HepG2 (cell line): ENCODE measurements around the gene P2RY8. TPM values are rescaled to one million over a fixed set of nuclear protein-coding genes. Genes with fewer than 3 reads are reported as not detected.
"Not testable (repeated sequence)": the region's sequence is repeated elsewhere in the genome, so short reads cannot be mapped to it uniquely, and the experiment has no call there.

Source experiments
- ATAC-seq: fragments of 200-7000 bp; cut with Tn5 transposase; 3 replicates; pipeline ENCODE4 v1.9.1; 2020; ENCODE audit warnings: mild to moderate bottlenecking, moderate library complexity
- BruUV-seq: library from RNA; stranded (reverse); fragments of 400-500 nt; replicated peaks from 2 replicates; lab custom pipeline; 2021; lab: Mats Ljungman, UMichigan
- CTCF ChIA-PET: fragments of 300-600 bp; formaldehyde crosslinking; extraction: SDS; loops from one replicate; lab custom pipeline; 2021; ENCODE audit warnings: low total read pairs, inconsistent platforms, low intra/inter-chr PET ratio; lab: Yijun Ruan, JAX
- POLR2A ChIA-PET: fragments of 350-600 bp; sonication (Branson Sonifier 250); formaldehyde crosslinking; loops from one replicate; lab custom pipeline; 2020; ENCODE audit warnings: antibody characterized with exemption, inconsistent platforms; lab: Yijun Ruan, JAX
- DNase-seq: peaks from one replicate; pipeline ENCODE4 v3.0.0-alpha.2; 2015; ENCODE audit warnings: low spot score
- FAIRE-seq: peaks from 3 replicates; lab custom pipeline; 2011; peaks lifted over from hg19 to GRCh38; lab: Jason Lieb, UNC
- H2AFZ ChIP-seq: one replicate; pipeline ENCODE4 v1.6.1; 2011; ENCODE audit warnings: low read length, inconsistent platforms
- H3K27ac ChIP-seq: fragments of 300-600 bp; 3 replicates; pipeline ENCODE4 v1.8.0; 2011; ENCODE audit warnings: mixed run types, mild to moderate bottlenecking, mixed read lengths, low read length, inconsistent platforms; ENCODE audit not compliant: insufficient read depth; ENCODE audit errors: extremely low read length
- H3K27me3 ChIP-seq, 2 experiments: fragments of 200-600 bp in 1 of 2; 2 replicates in 1 of 2; 3 replicates in 1 of 2; pipeline versions ENCODE4 v1.6.0 to v1.8.0; 2011; ENCODE audit warnings: low read length in 2 of 2, mild to moderate bottlenecking in 2 of 2, moderate library complexity in 2 of 2, inconsistent platforms in 1 of 2; ENCODE audit not compliant: insufficient read depth in 2 of 2, control insufficient read depth in 1 of 2
- H3K36me3 ChIP-seq, 2 experiments: fragments of 200-600 bp in 1 of 2; replicated peaks in 1 of 2; 2 replicates in 1 of 2; 3 replicates in 1 of 2; pipeline versions ENCODE4 v1.5.1 to v1.8.0; 2011; ENCODE audit warnings: low read length in 2 of 2, inconsistent platforms in 1 of 2; ENCODE audit not compliant: insufficient read depth in 2 of 2, control insufficient read depth in 1 of 2
- H3K4me1 ChIP-seq: 2 replicates; pipeline ENCODE4 v1.5.1; 2012; ENCODE audit warnings: low read length, inconsistent platforms; ENCODE audit not compliant: insufficient read depth
- H3K4me2 ChIP-seq: 2 replicates; pipeline ENCODE4 v1.6.0; 2011; ENCODE audit warnings: low read depth, low read length, inconsistent platforms
- H3K4me3 ChIP-seq, 3 experiments: fragments of 200-600 bp in 1 of 3; sonication (generic), shearing (Covaris generic) in 1 of 3; replicated peaks in 1 of 3; 2 replicates each; pipeline ENCODE4 v1.5.1; 2011 to 2016; ENCODE audit warnings: low read length in 3 of 3, inconsistent platforms in 2 of 3, low read depth in 2 of 3, mild to moderate bottlenecking in 2 of 3, control low read depth in 1 of 3, mixed read lengths in 1 of 3; ENCODE audit not compliant: insufficient read depth in 1 of 3
- H3K79me2 ChIP-seq: one replicate; pipeline ENCODE4 v1.6.1; 2011; ENCODE audit warnings: low read length, inconsistent platforms; ENCODE audit not compliant: insufficient read depth
- H3K9ac ChIP-seq: 2 replicates; pipeline ENCODE4 v1.6.0; 2011; ENCODE audit warnings: mild to moderate bottlenecking, low read depth, low read length, inconsistent platforms; ENCODE audit not compliant: insufficient read depth
- H3K9me3 ChIP-seq: 2 replicates; pipeline ENCODE4 v1.5.1; 2012; ENCODE audit warnings: mild to moderate bottlenecking, low read length
- H4K20me1 ChIP-seq: 2 replicates; pipeline ENCODE4 v1.6.0; 2011; ENCODE audit warnings: inconsistent platforms, mild to moderate bottlenecking, low read length, moderate library complexity; ENCODE audit not compliant: insufficient read depth
- IKZF4 ChIP-seq: sonication (generic); formaldehyde crosslinking; IDR thresholded peaks from 2 replicates; pipeline ENCODE4 v1.5.1; 2020; ENCODE audit warnings: borderline replicate concordance, mild to moderate bottlenecking, low read depth, missing genetic modification reagents; ENCODE audit errors: not compliant biosample characterization
- PRMT3 ChIP-seq: sonication (generic); formaldehyde crosslinking; IDR thresholded peaks from 2 replicates; pipeline ENCODE4 v1.8.1; 2022; ENCODE audit warnings: low read depth, mild to moderate bottlenecking, moderate library complexity, missing genetic modification reagents, borderline replicate concordance
- RFXAP ChIP-seq: sonication (generic); formaldehyde crosslinking; IDR thresholded peaks from 2 replicates; pipeline ENCODE4 v1.4.0; 2020; ENCODE audit warnings: missing genetic modification reagents, borderline replicate concordance
- SMAD9 ChIP-seq: sonication (generic); formaldehyde crosslinking; IDR thresholded peaks from 2 replicates; pipeline ENCODE4 v1.5.1; 2020; ENCODE audit warnings: mild to moderate bottlenecking, missing genetic modification reagents
- WGBS: methylation state at CpG from one replicate; pipeline ENCODE4 v1.1.6; 2017; ENCODE audit warnings: low lambda C conversion rate; 5-methylcytosine and 5-hydroxymethylcytosine counted together
- in situ Hi-C: cut with HindIII; loops from 2 replicates; pipeline ENCODE4 v1.10.0; 2017; ENCODE audit warnings: low pct_unique_long_range_greater_than_20kb; ENCODE audit not compliant: extremely low pct_ligation_motif_present
- intact Hi-C: fragments of 100-400 bp; cut with micrococcal nuclease; formaldehyde crosslinking; loops from one replicate; pipeline ENCODE4 v1.10.0; 2022; ENCODE audit not compliant: unreplicated experiment
- polyA plus RNA-seq, 8 experiments: library from polyadenylated mRNA; depleted of rRNA in 3 of 8; stranded (reverse) in 7 of 8; unstranded in 1 of 8; fragments of >200 nt; fragmentation: Illumina TruSeq in 4 of 8; extraction: Trizol in 4 of 8; gene quantifications; 2 replicates each; pipeline versions ENCODE4 v1.2.1 to v1.2.3, GENCODE V29; 2011 to 2016; ENCODE audit warnings: low read depth in 4 of 8, missing spikeins in 1 of 8, mixed read lengths in 1 of 8; ENCODE audit not compliant: insufficient read depth in 1 of 8
- total RNA-seq, 5 experiments: library from RNA; depleted of rRNA; stranded (reverse); fragments of >200 nt; fragmentation: Illumina TruSeq; extraction: Trizol; gene quantifications; 2 replicates each; pipeline ENCODE4 v1.2.3, GENCODE V29; 2016; ENCODE audit warnings: low read depth in 1 of 5
- TF ChIP-seq, protein P1 (sequence below): sonication (generic); formaldehyde crosslinking; IDR thresholded peaks from one replicate; pipeline ENCODE4 v1.5.1; 2020; ENCODE audit warnings: mild to moderate bottlenecking, missing genetic modification reagents; ENCODE audit errors: not compliant biosample characterization

Gene P2RY8
- total and polyA plus RNA-seq, 2 of the 13 experiments (the other 11 are each of a cell fraction or from before 2014, with no cell fraction given): 1.0 to 1.3 TPM

GRCh38 chrX:1577845-1578244 lies 40.9 kb upstream of the P2RY8 start (continued):
- TF ChIP-seq, protein P1, sequence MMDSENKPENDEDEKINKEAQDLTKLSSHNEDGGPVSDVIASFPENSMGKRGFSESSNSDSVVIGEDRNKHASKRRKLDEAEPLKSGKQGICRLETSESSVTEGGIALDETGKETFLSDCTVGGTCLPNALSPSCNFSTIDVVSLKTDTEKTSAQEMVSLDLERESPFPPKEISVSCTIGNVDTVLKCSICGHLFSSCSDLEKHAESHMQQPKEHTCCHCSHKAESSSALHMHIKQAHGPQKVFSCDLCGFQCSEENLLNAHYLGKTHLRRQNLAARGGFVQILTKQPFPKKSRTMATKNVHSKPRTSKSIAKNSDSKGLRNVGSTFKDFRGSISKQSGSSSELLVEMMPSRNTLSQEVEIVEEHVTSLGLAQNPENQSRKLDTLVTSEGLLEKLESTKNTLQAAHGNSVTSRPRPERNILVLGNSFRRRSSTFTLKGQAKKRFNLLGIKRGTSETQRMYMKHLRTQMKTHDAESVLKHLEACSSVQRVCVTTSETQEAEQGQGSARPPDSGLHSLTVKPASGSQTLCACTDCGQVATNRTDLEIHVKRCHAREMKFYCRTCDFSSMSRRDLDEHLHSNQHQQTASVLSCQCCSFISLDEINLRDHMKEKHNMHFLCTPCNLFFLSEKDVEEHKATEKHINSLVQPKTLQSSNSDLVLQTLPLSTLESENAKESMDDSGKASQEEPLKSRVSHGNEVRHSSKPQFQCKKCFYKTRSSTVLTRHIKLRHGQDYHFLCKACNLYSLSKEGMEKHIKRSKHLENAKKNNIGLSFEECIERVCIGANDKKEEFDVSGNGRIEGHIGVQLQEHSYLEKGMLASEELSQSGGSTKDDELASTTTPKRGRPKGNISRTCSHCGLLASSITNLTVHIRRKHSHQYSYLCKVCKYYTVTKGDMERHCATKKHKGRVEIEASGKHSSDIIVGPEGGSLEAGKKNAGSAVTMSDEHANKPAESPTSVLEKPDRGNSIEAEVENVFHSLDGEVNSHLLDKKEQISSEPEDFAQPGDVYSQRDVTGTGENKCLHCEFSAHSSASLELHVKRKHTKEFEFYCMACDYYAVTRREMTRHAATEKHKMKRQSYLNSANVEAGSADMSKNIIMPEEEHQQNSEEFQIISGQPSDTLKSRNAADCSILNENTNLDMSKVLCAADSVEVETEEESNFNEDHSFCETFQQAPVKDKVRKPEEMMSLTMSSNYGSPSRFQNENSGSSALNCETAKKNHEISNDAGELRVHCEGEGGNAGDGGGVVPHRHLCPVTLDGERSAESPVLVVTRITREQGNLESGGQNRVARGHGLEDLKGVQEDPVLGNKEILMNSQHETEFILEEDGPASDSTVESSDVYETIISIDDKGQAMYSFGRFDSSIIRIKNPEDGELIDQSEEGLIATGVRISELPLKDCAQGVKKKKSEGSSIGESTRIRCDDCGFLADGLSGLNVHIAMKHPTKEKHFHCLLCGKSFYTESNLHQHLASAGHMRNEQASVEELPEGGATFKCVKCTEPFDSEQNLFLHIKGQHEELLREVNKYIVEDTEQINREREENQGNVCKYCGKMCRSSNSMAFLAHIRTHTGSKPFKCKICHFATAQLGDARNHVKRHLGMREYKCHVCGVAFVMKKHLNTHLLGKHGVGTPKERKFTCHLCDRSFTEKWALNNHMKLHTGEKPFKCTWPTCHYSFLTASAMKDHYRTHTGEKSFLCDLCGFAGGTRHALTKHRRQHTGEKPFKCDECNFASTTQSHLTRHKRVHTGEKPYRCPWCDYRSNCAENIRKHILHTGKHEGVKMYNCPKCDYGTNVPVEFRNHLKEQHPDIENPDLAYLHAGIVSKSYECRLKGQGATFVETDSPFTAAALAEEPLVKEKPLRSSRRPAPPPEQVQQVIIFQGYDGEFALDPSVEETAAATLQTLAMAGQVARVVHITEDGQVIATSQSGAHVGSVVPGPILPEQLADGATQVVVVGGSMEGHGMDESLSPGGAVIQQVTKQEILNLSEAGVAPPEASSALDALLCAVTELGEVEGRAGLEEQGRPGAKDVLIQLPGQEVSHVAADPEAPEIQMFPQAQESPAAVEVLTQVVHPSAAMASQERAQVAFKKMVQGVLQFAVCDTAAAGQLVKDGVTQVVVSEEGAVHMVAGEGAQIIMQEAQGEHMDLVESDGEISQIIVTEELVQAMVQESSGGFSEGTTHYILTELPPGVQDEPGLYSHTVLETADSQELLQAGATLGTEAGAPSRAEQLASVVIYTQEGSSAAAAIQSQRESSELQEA: no peak
- TF ChIP-seq IKZF4 (CRISPR knock-in tag): no peak

GRCh38 chrX:1576201-1576992 lies 39.4 kb upstream of the P2RY8 start:
- ATAC-seq (no peak), DNase-seq (no peak)
- ChIA-PET POLR2A (no interaction called here), CTCF (no interaction called here)
- no peaks in the 10 kb centered on the region for H3K9me3 ChIP-seq
- H2AFZ ChIP-seq: no peak overlapping the region
- H3K27ac ChIP-seq: no peak overlapping the region
- no peak overlapping the region for H3K4me2 ChIP-seq
- BruUV-seq: no TSS peak
- H3K27me3 ChIP-seq: no peaks in the 10 kb centered on the region
- TF ChIP-seq SMAD9 (CRISPR knock-in tag): no peak
- no peak for TF ChIP-seq RFXAP
- no peak for TF ChIP-seq PRMT3 (CRISPR knock-in tag)
- TF ChIP-seq, all 625 proteins: peak for 0
- intact Hi-C loops (no loop called here), in situ Hi-C loops (no loop called here)
- Histone ChIP-seq H3K4me3 (no peak overlapping the region), H3K9ac (no peak overlapping the region), H4K20me1 (no peaks in the 10 kb centered on the region), H3K4me1 (no peaks in the 10 kb centered on the region), H3K79me2 (no peaks in the 10 kb centered on the region), H3K36me3 (no peaks in the 10 kb centered on the region)
- 0% methylated on average over 6 of the region's 6 CpGs for WGBS
- no peak for FAIRE-seq

DNA sequence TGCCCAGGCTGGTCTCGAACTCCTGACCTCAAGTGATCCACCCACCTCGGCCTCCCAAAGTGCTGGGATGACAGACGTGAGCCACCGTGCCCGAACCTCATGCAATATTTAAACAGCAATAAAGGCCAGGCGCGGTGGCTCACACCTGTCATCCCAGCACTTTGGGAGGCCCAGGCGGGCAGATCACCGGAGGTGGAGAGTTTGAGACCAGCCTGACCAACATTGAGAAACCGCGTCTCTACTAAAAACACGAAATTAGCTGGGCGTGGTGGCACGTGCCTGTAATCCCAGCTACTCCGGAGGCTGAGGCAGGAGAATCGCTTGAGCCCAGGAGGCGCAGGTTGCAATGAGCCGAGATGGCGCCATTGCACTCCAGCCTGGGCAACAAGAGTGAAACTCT lies 37.2 kb upstream of the P2RY8 start:
- BruUV-seq, H3K9me3 ChIP-seq, H3K36me3 ChIP-seq, H3K9ac ChIP-seq, H3K79me2 ChIP-seq, FAIRE-seq, ATAC-seq, DNase-seq, H3K27me3 ChIP-seq, POLR2A ChIA-PET, H4K20me1 ChIP-seq, intact Hi-C loops, H3K4me3 ChIP-seq, CTCF ChIA-PET, H3K27ac ChIP-seq, H3K4me1 ChIP-seq, H2AFZ ChIP-seq, H3K4me2 ChIP-seq, in situ Hi-C loops: not testable (repeated sequence)
- 58% methylated on average over 19 of the region's 19 CpGs for WGBS
